Dermis microvascular lymphatic vessel endothelial cell (primary cell): ENCODE results near the gene INHBE. TPM values are rescaled to one million over a fixed set of nuclear protein-coding genes. Genes with fewer than 3 reads are reported as not detected.
"Not testable (repeated sequence)": the region's sequence is repeated elsewhere in the genome, so short reads cannot be mapped to it uniquely, and the experiment has no call there.

Source experiments
- DNase-seq, 2 donors: peaks; one replicate each; pipeline versions ENCODE4 v3.0.0 to v3.0.0-alpha.2; 2010; ENCODE audit warnings: low read depth in 2 of 2
- total RNA-seq: library from RNA; depleted of rRNA; stranded (reverse); fragments of >200 nt; gene quantifications from 2 replicates; pipeline ENCODE4 v1.2.1, GENCODE V29; 2014

INHBE gene
- total RNA-seq, 1 donor from 2014 or later = not detected

- no peak for DNase-seq
These were observed 41.7 kb downstream of the INHBE start for GRCh38 chr12:57496822-57497221.

GRCh38 chr12:57497223-57498131 is 42.4 kb downstream of the INHBE start:
- no peak for DNase-seq

GRCh38 chr12:57498132-57498502 is 43.0 kb downstream of the INHBE start:
- no peak for DNase-seq

GRCh38 chr12:57498571-57498970 is 43.5 kb downstream of the INHBE start:
- DNase-seq = no peak

DNA sequence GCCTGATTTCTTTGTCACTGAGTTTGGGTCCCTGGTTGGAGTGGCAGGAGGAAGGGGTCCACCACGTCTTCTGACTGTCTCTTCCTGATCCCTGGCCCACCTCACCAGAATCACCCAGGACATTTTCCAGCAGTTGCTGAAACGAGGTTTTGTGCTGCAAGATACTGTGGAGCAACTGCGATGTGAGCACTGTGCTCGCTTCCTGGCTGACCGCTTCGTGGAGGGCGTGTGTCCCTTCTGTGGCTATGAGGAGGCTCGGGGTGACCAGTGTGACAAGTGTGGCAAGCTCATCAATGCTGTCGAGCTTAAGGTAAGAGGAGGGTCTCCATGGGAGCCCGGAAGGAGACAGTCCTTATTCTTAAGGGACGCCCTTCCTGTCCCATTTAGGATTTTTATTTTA is 45.1 kb downstream of the INHBE start:
- no peak for DNase-seq

- DNase-seq = not testable (repeated sequence)
These were observed 47.3 kb downstream of the INHBE start for GRCh38 chr12:57502311-57502969.

GRCh38 chr12:57506541-57506940 is 51.4 kb downstream of the INHBE start:
- DNase-seq = not testable (repeated sequence)

Other genes with a start within 250 kb of the INHBE start
- gene NXPH4, start 238.5 kb upstream of the INHBE start, total RNA-seq = under 0.01 TPM in 1 of 2 replicates, not detected in the other
- gene SHMT2, start 225.6 kb upstream of the INHBE start, total RNA-seq = 153 and 155 TPM in 2 replicates
- gene STAC3, start 204.1 kb upstream of the INHBE start, total RNA-seq = 0.13 TPM in 2 replicates
- 3.1 and 9.1 TPM in 2 replicates for gene R3HDM2, start 24.3 kb upstream of the INHBE start, total RNA-seq
- not detected in 2 replicates for gene INHBC, start 20.5 kb upstream of the INHBE start, total RNA-seq
- under 0.01 TPM in 1 of 2 replicates, not detected in the other for gene GLI1, start 4.5 kb downstream of the INHBE start, total RNA-seq
- gene ARHGAP9, start 24.6 kb downstream of the INHBE start, total RNA-seq = 0.13 TPM in 1 of 2 replicates, not detected in the other
- gene MARS1, start 32.8 kb downstream of the INHBE start, total RNA-seq = 72.9 and 77.4 TPM in 2 replicates
- 6.2 and 10.1 TPM in 2 replicates for gene DDIT3, start 65.2 kb downstream of the INHBE start, total RNA-seq
- 5.9 and 8.6 TPM in 2 replicates for gene MBD6, start 67.5 kb downstream of the INHBE start, total RNA-seq
- 75.1 and 102 TPM in 2 replicates for gene DCTN2, start 91.9 kb downstream of the INHBE start, total RNA-seq
- under 0.01 TPM in 2 replicates for gene KIF5A, start 94.7 kb downstream of the INHBE start, total RNA-seq
- gene PIP4K2C, start 135.9 kb downstream of the INHBE start, total RNA-seq = 10.9 and 15.2 TPM in 2 replicates
- 1.0 and 4.4 TPM in 2 replicates for gene DTX3, start 149.5 kb downstream of the INHBE start, total RNA-seq
- 0.77 and 1.6 TPM in 2 replicates for gene ARHGEF25, start 156.1 kb downstream of the INHBE start, total RNA-seq
- 0.13 TPM in 2 replicates for gene B4GALNT1, start 177.9 kb downstream of the INHBE start, total RNA-seq
- gene OS9, start 238.8 kb downstream of the INHBE start, total RNA-seq = 141 and 188 TPM in 2 replicates